ENCODE measurements around the gene ABHD16B.

DNA sequence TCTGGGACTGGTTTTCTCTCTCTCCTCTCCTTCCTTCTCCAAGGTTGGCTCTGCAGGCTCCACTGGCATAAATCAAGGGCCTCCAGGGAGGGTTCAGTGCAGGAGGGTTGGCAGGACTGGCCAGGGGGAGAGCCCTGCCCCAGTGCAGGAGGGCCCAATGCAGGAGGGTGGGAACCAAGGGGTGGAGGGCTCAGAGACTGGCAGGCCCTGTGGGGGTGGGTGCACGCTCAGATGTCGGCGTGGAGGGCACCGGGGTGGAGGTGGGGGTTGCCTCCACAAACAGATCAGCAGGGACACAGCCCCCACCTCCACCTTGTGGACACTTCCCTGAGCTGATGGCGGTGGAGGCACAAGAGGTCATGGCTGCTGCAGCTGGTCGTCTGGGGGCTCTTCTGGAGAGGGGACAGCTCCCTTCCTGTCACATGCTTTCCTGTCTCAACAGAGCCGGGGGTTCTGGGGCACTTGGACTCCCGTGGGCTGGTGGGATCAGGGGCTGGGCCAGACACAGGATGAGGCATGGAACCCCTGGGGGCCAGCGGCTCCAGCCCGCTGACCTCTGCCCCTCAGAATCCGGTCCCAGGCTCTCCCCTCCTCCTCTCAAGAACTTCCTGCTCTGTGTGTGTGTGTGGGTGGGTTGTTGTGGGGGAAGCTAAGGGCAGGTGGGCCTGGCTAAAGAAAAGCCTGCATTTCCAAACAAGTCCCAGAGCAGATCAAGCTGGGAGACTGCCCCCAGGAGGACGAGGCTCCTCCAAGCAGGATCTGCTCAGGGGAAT, 2.7 kb upstream of the ABHD16B start:
- TF ChIP-seq EZH2 (IDR thresholded peaks at IDR 0.05; ENCODE audit: insufficient read depth, poor library complexity, severe bottlenecking) (no peak), EZH2phosphoT487 (IDR thresholded peaks at IDR 0.05; ENCODE audit: insufficient read depth, low read depth) (no peak)

Measured in GM23248 (cell line).